Stimulated activated CD4-positive, alpha-beta T cell treated with anti-CD3 and anti-CD28 coated beads, Interleukin-15, amount 100 ng/mL, for 24 hours (primary cell): ENCODE results near the gene FOXA1.

Source experiments
- DNase-seq: peaks from one replicate; pipeline ENCODE4 v3.0.0-alpha.2; 2020

Gene FOXA1

DNA sequence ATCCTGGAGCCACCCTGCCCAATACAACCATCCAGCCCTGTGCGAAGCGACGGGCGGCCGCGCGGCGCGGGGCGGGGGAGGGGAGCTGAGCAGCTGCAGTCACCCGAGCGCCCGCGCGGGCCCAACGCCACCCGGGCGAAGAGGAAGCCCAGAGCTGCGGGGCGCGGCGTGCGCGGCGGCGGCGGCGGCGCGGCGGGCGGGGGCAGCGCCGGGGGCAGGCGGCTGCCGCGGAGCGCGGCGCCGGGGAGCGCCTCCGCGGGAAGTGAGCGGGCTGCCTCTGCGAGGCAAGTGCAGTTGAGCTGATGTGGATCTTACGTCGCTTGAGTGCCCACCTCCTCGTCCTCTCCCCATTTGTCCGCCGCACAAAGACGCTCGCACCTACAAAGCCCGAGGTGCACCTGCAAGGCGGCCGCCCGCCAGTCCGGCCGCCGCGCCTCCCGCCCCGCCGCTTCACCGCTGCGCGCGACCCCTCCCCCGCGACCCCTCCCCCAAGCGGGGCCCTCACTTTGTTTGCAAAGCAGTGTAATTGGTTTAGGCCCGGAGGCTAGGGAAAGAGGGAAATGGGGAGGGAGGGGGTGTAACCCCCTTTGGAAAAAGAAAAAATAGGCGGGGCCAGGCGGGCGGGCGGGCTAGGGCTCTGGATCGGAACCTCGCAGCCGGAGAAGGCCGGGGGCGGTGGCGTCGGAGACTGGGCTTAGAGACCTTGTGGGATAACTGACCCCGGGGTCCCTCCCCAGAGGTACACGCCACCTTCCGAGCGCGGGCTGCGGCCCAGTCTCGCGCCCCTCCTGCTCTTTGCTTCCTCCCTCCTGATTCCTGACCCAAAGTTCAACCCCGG is at the start of gene FOXA1, which contains the start of gene TTC6:
FOXA1 (minus strand) TSS at position 279 of the 838 bp plus-strand sequence; CDS start at position 2, 277 bp downstream.
TTC6 (plus strand) TSS at position 659 of the 838 bp plus-strand sequence. CDS start 26,436 bp downstream, outside the sequence.
- DNase-seq = no peak

GRCh38 chr14:37643701-37644100 is 48.7 kb upstream of the FOXA1 start:
- DNase-seq = no peak

DNA sequence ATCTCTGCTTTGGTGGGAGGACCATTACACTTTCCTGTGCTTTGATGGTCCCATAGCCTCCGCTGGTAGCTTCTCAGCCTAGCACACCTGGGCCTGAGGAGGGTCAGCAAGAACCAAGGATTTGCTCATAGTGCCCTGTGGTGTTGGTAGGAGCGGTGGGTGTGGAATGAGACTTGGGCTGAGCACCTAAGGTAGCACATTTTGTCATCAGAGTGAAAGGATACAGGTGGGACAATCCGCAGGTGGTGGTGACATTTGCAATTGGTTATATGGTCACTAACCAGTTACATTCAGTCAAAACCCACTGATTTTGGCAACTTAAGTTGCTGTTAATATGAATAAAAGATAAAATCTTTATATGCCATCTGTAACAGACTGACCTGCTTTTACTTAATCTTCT is 47.1 kb upstream of the FOXA1 start:
- no peak for DNase-seq

DNA sequence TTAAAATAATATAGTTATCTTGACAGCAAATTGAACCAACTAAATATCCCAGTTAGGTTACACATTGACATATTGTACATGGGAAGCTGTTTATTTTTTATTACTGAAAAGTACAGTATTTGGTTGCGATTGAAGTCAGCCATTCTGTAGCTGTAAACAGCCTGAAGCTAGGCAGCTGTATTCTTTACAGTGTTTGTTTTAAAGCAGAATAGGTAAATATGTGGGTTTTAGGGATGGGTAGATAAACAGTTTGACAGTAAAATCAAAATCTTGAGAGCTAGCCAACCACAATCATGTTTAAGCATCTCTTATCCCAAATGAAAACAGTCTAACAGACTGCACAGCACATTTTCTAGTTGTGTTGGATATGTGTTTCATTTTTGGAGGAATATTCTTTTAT is 46.1 kb upstream of the FOXA1 start:
- no peak for DNase-seq

DNA sequence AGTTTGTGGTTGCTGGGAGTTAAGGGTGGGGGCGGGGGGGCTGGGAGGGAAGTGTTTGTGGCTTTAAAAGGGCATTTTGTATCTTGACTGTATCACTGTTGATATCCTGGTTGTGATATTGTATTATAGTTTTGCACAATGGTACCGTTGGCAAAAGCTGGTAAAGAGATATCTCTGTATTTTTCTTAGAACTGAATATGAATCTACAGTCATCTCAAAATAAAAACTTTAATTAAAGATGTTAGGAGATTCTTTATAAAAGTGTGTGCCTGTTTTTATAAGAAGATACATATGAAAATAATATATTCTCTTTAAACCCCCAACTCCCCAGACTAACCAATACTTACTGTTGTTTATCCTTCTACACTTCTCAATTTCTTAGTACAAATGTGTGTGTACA is 43.5 kb upstream of the FOXA1 start:
- DNase-seq = no peak

DNA sequence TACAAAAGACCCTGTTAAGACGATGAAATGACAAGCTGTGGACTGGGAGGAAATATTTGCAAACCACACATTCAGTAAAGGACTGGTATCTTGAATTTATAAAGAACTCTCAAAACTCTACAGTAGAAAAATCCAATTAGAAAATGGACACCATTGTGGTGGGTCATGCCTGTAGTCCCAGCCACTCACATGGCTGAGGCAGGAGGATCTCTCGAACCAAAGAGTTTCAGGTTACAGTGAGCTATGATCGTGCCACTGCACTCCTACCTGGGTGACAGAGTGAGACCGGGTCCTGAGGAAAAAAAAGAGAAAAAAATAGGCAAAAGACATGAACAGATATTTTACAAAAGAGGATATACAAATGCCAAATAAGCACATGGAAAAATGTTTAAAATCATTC is 42.3 kb upstream of the FOXA1 start:
- DNase-seq = no peak

DNA sequence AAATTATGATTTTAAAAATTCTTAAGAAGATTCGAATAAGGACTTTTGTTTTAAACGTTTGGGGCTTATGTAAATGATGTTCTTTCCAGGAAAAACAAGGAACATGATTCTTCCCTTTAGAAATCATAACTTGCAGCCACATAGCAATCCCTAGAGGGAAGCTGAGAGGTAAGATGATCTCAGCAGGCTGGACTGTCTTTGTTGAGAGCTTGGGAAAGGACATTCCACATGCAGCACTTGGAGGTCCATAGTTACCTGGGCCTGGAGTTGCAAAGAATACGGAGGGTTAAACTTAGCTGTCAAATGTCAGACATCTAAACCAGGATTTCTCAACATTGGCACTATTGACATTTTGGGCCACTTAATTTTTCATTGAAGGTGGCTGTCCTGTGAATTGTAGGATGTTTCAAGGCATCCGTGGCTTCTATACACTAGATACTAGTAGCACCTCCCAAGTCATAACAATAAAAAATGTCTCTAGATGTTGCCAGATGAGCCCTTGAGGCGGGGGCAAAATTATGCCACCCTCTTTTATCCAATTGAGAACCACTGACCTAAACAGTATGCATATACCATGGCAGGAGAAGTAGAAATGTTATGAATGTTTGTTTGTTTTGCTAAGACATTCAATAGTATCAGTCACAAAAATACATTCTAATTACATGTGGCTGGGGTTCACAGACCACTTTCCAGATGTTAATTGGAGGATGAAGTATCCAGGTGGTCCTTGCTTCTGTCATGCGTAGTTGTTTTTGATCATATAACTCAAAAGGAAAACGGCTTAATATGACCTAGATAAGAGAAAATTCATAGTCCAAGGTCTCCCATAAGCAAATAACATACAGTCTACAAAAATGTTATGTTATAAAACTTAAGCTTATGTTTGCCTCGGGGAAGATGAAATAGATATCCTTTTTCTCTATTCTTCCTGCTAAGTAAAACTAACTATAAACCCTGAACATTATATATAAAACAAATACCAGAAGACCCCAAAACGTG is 30.8 kb upstream of the FOXA1 start:
- DNase-seq = no peak

- no peak for DNase-seq
Measured at GRCh38 chr14:37623971-37624370, 28.9 kb upstream of the FOXA1 start.

GRCh38 chr14:37623426-37623951 is 28.4 kb upstream of the FOXA1 start:
- no peak for DNase-seq

GRCh38 chr14:37622231-37622923 is 27.3 kb upstream of the FOXA1 start:
- DNase-seq = no peak

DNA sequence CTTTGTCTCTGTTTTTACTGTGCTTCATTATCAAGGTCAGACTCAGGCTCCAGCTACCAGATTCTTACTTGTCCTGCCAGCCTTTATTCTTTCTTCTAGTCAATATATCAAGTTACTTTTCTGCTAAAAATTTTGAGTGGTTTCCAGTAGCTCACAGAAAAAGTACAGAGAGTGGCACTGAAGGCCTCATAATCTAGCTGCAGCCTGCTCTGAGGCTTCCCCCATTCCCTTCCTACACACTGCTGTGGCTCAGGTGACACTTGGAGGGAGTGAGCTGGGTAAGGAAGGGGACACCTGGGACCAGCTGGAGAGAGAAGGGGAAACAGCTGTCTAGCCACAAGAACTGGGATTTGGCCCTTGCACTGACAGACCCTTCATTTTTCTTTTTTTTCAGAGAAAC is 25.8 kb upstream of the FOXA1 start:
- no peak for DNase-seq

DNA sequence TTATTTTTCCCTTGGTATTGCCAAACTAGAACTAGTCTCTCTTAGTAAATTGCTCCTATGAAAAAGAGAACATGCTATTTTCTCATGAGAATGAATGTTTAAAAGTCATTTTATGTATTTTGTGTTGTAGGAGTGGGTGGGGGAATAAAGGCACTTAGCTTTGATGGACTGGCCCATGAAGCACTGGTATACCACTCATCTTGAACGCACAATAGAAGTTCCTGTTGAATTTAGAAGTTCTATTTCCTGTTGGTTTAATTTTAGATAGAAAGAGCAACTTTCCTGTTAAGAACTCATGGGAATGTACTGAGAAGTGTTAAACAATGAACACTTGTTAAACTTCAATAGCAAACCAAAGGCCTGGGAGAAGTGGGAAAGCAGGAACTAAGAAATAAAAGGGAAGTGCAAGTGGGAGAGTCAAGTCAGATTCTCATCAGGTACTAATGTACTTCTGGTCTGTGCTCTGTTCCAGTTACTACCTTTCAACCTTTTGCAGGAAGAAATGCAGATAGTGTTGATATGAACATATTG is 23.5 kb upstream of the FOXA1 start:
- no peak for DNase-seq

DNA sequence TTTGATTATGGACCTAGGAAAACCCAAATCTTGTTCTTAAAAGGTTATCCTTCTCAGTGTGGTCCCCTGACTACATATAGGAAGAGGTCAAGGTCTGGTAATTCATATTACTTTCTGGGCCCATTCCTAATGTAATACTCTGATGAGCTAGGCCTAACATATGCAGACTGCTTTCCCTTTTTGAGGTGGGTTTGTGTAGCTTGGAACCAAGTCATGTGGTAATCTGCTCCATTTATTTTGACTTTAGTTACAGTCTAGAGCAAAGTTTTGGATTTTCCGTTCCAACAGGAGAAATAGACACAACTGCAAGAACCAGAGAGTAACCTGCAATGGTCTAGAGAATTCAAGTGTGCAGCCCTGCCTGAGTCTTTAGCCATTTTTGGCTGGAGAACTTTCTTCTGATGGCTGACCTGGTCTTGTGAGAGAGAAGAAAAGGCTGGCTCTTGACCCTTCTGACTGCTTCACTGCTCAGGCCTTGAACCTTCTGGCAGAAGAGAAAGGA is 22.9 kb upstream of the FOXA1 start:
- DNase-seq = no peak

GRCh38 chr14:37616853-37617252 is 21.8 kb upstream of the FOXA1 start:
- no peak for DNase-seq

GRCh38 chr14:37615582-37616289 is 20.7 kb upstream of the FOXA1 start:
- no peak for DNase-seq

- no peak for DNase-seq
Measured at GRCh38 chr14:37610945-37611523, 16.0 kb upstream of the FOXA1 start.

- no peak for DNase-seq
Measured at GRCh38 chr14:37608649-37609048, 13.6 kb upstream of the FOXA1 start.

DNA sequence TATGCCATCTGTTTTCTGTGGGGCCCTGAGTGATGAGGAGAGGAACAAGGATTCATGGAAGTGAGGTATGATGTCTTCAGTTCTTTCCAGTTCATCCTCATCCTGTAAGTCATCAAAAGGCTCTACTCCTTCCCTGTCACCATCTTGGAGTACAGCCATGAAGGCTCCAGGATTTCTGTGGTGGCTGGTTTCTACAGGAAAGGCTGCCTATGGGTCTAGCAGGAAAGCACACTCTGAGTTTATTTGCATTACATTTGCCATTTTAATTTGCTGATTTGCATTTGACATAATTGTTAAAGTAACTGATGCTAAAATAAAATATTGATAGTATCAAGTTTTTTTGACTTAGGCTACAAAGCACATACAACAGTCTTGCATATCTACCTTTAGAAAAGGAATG is 11.6 kb upstream of the FOXA1 start:
- no peak for DNase-seq

GRCh38 chr14:37603688-37604251 is 8.7 kb upstream of the FOXA1 start:
- no peak for DNase-seq

GRCh38 chr14:37602605-37603453 is 7.8 kb upstream of the FOXA1 start:
- no peak for DNase-seq
